GM21360 (cell line): Measurements from ENCODE around the gene CASP2.

Experiments
- ATAC-seq: cut with Tn5 transposase; IDR thresholded peaks from one replicate; pipeline ENCODE4 v1.9.1; 2021; ENCODE audit warnings: mild to moderate bottlenecking, moderate library complexity; ENCODE audit not compliant: unreplicated experiment

Gene CASP2

GRCh38 chr7:143325240-143325639, 37.1 kb downstream of the CASP2 start:
- ATAC-seq: no peak

DNA sequence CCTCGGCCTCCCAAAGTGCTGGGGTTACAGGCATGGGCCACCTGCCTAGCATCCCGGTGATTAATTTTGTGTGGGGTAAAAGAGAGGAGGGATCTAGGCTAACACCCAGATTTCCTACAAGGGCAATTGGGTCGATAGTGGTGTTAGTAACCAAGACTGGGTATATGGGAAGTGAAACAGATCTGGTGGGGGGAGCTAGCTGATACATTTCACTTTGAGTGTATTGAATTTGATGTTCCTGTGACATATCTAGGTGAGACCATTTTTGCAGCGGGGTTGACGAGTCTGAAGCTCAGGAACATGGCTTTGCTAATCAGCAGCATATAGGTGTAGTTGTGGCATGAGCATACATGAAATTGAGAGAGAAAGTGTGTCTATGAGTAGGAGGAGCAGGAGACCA, 39.8 kb downstream of the CASP2 start:
- peak; percentile 65 for ATAC-seq

DNA sequence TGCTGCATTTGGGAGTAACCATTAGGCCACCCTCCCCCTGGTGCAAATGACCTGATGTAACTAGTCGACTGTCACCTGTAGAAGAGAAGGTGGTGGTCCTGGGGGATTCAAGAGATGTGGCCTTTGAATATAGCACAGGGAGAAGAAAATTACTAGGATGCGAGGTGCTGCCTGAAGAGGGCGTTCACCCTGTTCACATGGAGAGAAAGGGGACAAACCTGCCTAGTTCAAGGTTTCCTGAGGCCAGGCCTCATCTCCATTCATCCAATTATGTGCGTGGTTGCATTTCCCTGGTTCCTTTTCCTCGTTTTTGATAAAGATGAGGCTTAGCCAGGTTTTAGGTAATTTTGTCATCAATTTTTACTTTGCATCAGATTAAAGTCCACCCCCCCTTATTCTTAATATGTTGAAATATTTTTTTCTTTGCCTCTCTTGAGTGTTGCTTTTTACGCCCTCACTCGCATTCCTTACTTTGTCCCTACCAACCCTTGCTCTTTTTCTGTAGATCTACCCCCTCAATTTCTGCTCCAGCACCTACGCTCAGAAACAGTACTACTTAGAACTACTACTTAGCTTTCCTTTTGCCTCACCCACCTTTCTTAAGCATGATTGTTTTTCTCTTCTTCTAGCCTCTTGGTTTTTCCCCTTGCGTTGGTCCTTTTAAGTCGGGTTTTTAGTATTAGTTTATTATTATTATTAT, 41.5 kb downstream of the CASP2 start:
- ATAC-seq: no peak

GRCh38 chr7:143331179-143331801, 43.1 kb downstream of the CASP2 start:
- ATAC-seq: no peak

DNA sequence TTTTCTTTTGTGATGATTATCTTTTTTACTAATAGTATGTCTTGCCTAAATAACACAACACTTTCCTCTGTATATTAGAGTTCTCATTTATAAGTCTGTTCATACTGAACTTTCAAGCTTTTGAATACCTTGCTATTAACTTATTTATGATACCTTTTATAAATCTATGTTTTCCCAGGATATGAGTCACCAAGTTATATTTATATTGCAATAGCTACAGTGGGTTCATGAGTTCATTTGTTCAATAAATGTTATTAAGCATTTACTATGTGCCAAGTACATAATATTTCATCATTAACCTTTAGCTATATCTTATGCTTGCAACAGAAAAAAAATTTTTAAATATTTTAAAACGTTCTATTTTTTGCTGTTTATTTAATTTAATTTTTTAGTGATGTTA, 46.1 kb downstream of the CASP2 start:
- ATAC-seq: no peak

DNA sequence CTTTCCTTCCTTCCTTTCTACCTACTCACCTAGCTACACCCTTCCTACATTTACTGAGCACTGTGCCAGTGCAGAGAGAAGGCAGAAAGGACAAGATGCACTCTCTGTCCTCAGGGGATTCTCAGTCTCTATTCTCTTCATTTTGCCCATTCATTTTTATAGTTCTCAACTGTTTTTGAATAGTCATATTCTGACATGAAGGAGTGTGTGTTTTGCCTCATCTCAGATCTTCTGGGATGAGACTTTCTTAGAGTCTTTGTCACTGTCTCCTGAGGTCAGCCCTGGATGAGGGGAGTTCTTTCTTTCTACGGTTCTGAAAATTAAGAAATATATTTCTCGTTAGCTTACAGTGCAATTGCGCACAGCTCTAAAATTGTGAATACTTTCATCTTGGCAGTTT, 49.1 kb downstream of the CASP2 start:
- no peak for ATAC-seq

DNA sequence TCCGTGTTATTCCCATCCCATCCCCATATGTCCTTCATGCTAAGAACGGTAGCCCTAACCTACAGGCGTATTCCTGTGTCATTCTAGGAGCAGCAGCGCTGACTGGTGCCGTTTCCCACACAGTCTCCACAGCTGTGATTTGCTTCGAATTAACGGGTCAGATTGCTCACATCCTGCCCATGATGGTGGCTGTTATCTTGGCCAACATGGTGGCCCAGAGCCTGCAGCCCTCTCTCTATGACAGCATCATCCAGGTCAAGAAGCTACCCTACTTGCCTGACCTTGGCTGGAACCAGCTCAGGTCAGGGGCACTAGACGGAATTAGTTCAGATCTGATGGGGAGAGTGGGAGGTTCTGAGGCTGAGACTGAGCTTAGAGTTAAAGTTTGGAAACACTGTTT, 53.7 kb downstream of the CASP2 start:
- ATAC-seq: no peak

DNA sequence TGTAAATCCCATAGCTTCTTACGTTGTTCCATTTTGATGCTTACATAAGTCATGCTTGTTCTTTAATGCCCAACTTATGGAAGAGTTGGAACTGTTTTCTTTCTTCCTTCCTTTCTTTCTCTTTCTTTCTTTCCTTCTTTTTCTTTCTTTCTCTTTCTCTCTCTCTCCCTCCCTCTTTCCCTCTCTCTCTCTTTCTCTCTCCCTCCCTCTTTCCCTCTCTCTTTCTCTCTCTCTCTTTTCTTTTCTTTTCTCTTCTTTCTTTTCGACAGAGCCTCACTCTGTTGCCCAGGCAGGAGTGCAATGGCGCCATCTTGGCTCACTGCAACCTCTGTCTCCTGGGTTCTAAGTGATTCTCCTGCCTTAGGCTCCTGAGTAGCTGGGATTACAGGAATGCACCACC, 55.4 kb downstream of the CASP2 start:
- no peak for ATAC-seq

GRCh38 chr7:143345428-143345900, 57.3 kb downstream of the CASP2 start:
- ATAC-seq: peak; percentile 96

GRCh38 chr7:143346018-143346417, 57.9 kb downstream of the CASP2 start:
- ATAC-seq: no peak

DNA sequence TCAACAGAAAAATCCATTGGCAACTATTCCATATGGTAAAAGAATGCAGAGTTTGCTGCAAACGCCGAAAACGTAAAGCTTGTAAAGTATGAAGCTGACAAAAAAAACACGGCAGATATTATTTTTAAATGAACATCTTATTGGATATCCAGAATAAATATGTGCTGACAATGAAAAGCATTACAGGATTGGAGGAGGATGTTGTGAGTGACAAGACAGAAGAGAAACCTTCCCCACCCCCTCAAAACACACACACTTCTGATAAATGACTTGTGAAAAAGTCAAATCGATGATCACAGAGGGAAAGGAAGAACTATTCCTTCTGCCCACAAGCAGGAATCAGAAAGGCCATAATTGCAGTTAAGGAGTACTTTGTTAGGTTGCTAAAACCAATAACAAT, 59.8 kb downstream of the CASP2 start:
- ATAC-seq: no peak

GRCh38 chr7:143351060-143351459, 62.9 kb downstream of the CASP2 start:
- no peak for ATAC-seq

GRCh38 chr7:143351574-143351973, 63.4 kb downstream of the CASP2 start:
- ATAC-seq: no peak

- no peak for ATAC-seq
Measured at GRCh38 chr7:143352531-143353002, 64.4 kb downstream of the CASP2 start.

- ATAC-seq: no peak
Measured at GRCh38 chr7:143354376-143354775, 66.2 kb downstream of the CASP2 start.

- ATAC-seq: no peak
Measured at GRCh38 chr7:143354965-143355364, 66.8 kb downstream of the CASP2 start.

- ATAC-seq: no peak
Measured at GRCh38 chr7:143355450-143356385, 67.6 kb downstream of the CASP2 start.

DNA sequence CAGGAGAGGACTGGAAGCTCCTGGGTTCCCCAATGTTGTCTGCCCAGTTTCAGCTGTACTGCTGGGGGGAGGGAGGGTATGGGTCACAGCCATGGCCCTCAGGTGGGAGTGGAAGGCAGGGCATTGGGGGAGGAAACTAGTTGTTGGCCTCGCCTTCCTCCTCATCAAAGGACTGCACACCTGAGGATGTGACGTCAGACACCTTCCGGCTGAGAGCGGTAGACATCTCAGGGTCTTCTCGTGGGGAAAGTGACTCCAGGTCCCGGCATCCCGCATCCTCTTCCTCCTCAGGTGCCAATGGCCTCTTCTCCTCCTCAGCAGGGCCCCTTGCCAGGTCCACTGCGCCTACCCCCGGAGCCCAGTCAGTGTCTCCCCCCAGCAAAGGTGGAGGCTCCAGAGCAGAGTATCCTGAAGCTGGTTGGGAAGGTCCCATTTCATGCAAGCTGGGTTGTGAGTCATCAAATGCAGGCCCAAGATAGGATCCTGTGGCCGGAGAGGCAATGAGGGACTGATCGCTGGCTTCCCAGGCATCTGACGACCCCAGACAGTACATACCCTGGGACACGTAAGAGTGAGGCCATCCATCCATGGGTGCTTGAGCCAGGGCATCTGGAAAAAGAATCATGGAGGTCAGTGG, 68.4 kb downstream of the CASP2 start:
- no peak for ATAC-seq
